Nephron progenitor cell (in vitro differentiated cells): ENCODE measurements around the gene GNG13.
"Not testable (repeated sequence)": the region's sequence is repeated elsewhere in the genome, so short reads cannot be mapped to it uniquely, and the experiment has no call there.

ENCODE experiments used
- DNase-seq: peaks from one replicate; pipeline ENCODE4 v3.0.0; 2021
- H3K27ac Mint-ChIP-seq: 2 replicates; pipeline ENCODE4 v1.8.0; 2021; ENCODE audit warnings: mild to moderate bottlenecking, moderate library complexity, mixed read lengths
- H3K27me3 Mint-ChIP-seq: 2 replicates; pipeline ENCODE4 v1.8.0; 2021; ENCODE audit warnings: mild to moderate bottlenecking, low read depth, mixed read lengths; ENCODE audit not compliant: poor library complexity
- H3K36me3 Mint-ChIP-seq: 2 replicates; pipeline ENCODE4 v1.8.0; 2021; ENCODE audit warnings: low read depth, mixed read lengths
- H3K4me1 Mint-ChIP-seq: 2 replicates; pipeline ENCODE4 v1.8.0; 2021; ENCODE audit warnings: mixed read lengths
- H3K4me3 Mint-ChIP-seq: 2 replicates; pipeline ENCODE4 v1.8.0; 2021; ENCODE audit warnings: mild to moderate bottlenecking, moderate library complexity, mixed read lengths
- H3K9me3 Mint-ChIP-seq: 2 replicates; pipeline ENCODE4 v1.8.0; 2021; ENCODE audit warnings: mild to moderate bottlenecking, moderate library complexity, mixed read lengths
- CTCF ChIP-seq: fragments of 200-600 bp; sonication (generic); IDR thresholded peaks from 2 replicates; pipeline ENCODE4 v1.5.0; 2021; ENCODE audit warnings: antibody characterized with exemption

GNG13 gene

GRCh38 chr16:759110-759910 lies 41.2 kb downstream of the GNG13 start:
- H3K27me3 Mint-ChIP-seq: peaks cover 11% of the 10 kb centered on the region
- no peak for TF ChIP-seq CTCF
- H3K4me3 Mint-ChIP-seq: peak overlapping the region; percentile 55
- H3K4me1 Mint-ChIP-seq: peaks cover 23% of the 10 kb centered on the region
- peak overlapping the region; percentile 85 for H3K27ac Mint-ChIP-seq
- H3K9me3 Mint-ChIP-seq: peaks cover 11% of the 10 kb centered on the region
- DNase-seq: no peak
- no peaks in the 10 kb centered on the region for H3K36me3 Mint-ChIP-seq

- no peak for TF ChIP-seq CTCF
- H3K9me3 Mint-ChIP-seq: peaks cover 11% of the 10 kb centered on the region
- no peak for DNase-seq
- peaks cover 32% of the 10 kb centered on the region for H3K4me1 Mint-ChIP-seq
- H3K27me3 Mint-ChIP-seq: peaks cover 33% of the 10 kb centered on the region
- no peak overlapping the region for H3K27ac Mint-ChIP-seq
- H3K4me3 Mint-ChIP-seq: no peak overlapping the region
- H3K36me3 Mint-ChIP-seq: no peaks in the 10 kb centered on the region
Observed at GRCh38 chr16:756428-756827, 44.1 kb downstream of the GNG13 start.

- no peak overlapping the region for H3K27ac Mint-ChIP-seq
- H3K36me3 Mint-ChIP-seq: no peaks in the 10 kb centered on the region
- no peak for TF ChIP-seq CTCF
- H3K27me3 Mint-ChIP-seq: peaks cover 45% of the 10 kb centered on the region
- H3K4me3 Mint-ChIP-seq: no peak overlapping the region
- peaks cover 34% of the 10 kb centered on the region for H3K4me1 Mint-ChIP-seq
- no peak for DNase-seq
- H3K9me3 Mint-ChIP-seq: peaks cover 11% of the 10 kb centered on the region
Observed at GRCh38 chr16:754656-755055, 45.9 kb downstream of the GNG13 start.

GRCh38 chr16:754121-754607 lies 46.4 kb downstream of the GNG13 start:
- Mint-ChIP-seq H3K9me3 (peaks cover 11% of the 10 kb centered on the region), H3K27me3 (peaks cover 45% of the 10 kb centered on the region), H3K4me1 (peaks cover 31% of the 10 kb centered on the region)
- H3K4me3 Mint-ChIP-seq, DNase-seq, H3K36me3 Mint-ChIP-seq, H3K27ac Mint-ChIP-seq: not testable (repeated sequence)

- peaks cover 48% of the 10 kb centered on the region for H3K27me3 Mint-ChIP-seq
- no peak overlapping the region for H3K4me3 Mint-ChIP-seq
- no peak overlapping the region for H3K27ac Mint-ChIP-seq
Observed at GRCh38 chr16:752007-752312, 48.6 kb downstream of the GNG13 start.

More at GRCh38 chr16:752007-752312, 48.6 kb downstream of the GNG13 start:
- DNase-seq: no peak
- no peak for TF ChIP-seq CTCF
- Mint-ChIP-seq H3K9me3 (peaks cover 5% of the 10 kb centered on the region), H3K4me1 (peaks cover 24% of the 10 kb centered on the region), H3K36me3 (no peaks in the 10 kb centered on the region)
